HG03108 (cell line): Measurements from ENCODE around the gene BPIFA1.

Experiments used
- ATAC-seq: cut with Tn5 transposase; IDR thresholded peaks from one replicate; pipeline ENCODE4 v1.9.1; 2021; ENCODE audit warnings: moderate library complexity; ENCODE audit not compliant: unreplicated experiment

The BPIFA1 gene

GRCh38 chr20:33235696-33236095 is at the start of gene BPIFA1:
BPIFA1 (plus strand) TSS chr20:33235996; CDS start chr20:33237712, 1,716 bp downstream.
- ATAC-seq = no peak

- ATAC-seq = no peak
Observed at GRCh38 chr20:33187491-33187890, 48.3 kb upstream of the BPIFA1 start.

GRCh38 chr20:33188421-33188820 is 47.4 kb upstream of the BPIFA1 start:
- ATAC-seq = no peak

- no peak for ATAC-seq
Observed at GRCh38 chr20:33191484-33191883, 44.3 kb upstream of the BPIFA1 start.

- no peak for ATAC-seq
Observed at GRCh38 chr20:33191955-33192354, 43.8 kb upstream of the BPIFA1 start.

DNA sequence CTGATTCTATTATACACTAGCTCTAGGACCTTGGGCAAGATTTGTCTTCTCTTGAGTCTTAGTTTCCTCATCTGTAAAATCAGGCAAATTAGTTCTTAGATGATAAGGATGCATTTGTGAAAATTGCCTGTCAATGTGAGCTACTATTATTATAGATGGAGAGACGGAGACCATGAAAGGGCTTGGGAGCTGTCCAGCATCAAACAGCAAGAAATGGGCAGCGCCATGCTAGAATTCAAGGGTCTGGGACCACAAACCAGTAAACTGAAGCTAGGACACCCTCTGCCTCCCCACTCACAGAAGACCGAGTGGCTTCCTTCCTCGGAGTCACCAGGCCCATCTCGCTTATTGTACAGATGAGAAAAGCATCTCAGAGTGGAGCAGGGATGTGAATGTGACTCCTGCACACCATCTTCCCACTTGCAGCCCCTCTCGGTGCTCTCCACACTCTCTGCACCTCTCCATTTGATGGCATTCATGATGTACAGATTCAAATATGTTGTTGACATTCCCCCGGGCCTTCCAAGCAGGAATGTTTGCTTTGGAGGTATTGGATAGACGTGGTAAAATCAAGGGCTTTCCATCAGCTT is 42.8 kb upstream of the BPIFA1 start:
- no peak for ATAC-seq

DNA sequence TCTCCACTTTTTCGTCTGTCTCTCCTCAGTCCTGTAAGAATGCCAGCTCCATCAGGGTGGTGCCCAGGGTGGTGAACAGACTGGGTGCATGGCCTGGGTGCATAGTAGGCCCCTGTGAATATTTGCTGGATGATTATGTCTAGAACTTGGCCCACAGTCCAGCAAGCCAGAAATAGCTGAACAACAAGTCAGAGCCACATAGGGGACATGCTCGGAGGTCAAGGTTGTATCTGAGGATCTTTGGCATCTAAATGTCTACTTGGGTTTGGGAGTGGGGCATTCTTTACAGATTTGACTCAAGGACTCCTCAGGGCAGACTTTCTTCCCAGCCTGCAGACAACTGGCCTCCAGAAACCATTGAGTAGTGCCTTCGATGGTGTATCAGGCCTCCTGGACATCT is 36.8 kb upstream of the BPIFA1 start:
- ATAC-seq = no peak

DNA sequence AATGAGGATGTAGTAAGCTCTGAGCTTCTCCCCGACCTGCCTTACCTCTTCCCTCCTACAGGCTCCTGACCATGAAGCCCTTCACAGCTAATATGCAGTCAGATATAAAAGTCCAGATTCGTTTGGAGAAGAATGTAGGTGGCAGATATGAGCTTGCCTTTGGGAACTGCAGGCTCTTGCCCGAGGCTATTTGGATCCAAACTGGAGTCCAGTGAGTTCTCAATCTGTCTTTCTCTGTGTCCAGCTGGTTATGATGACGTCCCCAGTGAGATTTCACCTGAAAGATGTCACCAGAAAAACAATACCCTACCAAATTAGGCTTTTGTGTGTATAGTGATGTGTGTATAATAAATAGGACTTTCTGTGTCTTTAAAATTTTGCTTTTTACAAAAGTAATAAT is 33.3 kb upstream of the BPIFA1 start:
- ATAC-seq = no peak

DNA sequence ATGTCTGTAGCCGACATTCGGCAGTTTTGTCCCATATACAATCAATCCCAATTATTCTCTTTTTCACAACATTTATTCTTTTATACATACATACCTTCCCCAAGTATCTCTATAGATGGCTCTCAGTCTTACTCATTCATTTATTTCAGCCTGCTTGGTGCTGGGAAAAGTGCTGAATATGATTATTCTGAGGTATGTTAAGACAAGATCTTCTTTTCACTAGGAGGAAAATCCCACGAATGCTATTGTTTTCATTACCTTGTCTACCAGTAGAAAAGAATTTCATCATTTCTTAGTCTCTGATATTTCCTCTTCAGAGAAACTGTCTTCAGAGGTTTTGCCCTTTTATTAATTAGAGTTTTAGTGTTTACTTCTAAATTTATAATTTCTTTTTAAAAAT is 32.4 kb upstream of the BPIFA1 start:
- no peak for ATAC-seq

DNA sequence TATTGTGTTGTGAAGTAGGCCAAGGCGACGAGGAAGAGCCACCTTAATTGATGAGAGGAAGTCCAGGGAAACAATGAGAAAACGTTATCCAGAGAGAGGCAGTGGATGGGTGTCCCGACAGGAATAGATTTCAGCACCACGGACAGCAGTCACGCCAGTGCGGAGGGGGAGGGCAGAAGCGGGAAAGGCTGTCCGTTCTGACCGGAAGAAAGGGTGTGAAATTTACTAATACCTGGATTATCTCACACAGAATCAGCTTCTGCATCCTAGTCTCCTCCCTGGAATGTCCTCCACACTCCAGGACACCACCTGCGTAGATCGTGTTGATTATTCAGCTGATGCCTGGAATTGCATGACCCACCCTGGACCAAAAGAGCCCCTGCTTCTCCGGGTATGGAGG is 26.0 kb upstream of the BPIFA1 start:
- no peak for ATAC-seq

DNA sequence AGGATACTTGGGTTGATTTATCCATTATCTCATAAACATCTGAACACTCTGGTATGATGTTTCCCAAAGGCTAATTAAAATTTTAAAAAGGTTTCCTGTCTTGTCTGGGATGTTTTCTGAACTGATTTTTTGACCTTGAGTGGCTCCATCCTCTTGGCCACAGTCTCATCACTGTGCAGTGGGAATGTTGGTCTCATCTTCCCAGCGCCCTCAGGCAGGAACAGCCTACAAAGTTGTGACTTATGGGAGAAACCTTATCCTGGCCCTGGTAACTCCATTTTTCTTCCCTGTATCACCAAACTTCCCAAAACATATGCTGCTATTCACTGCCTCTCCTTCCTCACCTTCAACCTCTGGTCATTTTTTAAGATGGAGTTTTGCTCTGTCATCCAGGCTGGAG is 25.4 kb upstream of the BPIFA1 start:
- ATAC-seq = no peak

GRCh38 chr20:33211817-33212424 is 23.9 kb upstream of the BPIFA1 start:
- ATAC-seq = no peak

GRCh38 chr20:33217052-33217451 is 18.7 kb upstream of the BPIFA1 start, which contains the start of gene BPIFA3:
BPIFA3 (plus strand) TSS chr20:33217352; CDS start chr20:33217537, 185 bp downstream.
- no peak for ATAC-seq

- ATAC-seq = no peak
Observed at GRCh38 chr20:33224399-33224798, 11.4 kb upstream of the BPIFA1 start.

DNA sequence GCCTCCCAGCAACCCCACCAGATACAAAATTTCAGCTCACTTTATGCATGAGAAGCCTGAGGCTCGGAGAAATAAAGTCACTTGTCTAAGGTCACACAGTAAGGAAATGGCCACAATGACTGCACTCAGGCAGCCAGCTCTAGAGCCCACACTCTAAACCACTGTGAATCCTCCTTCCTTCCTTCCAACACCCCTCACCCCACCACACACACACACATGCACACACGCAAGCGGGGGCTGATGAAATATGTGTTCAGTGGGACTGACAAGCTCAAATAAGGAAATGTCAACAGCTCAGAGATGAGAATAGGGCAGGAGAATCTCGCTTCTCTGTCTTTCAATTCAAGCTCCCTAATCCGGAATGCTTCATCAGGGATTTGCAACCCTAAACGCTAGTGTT is 6.0 kb upstream of the BPIFA1 start:
- ATAC-seq = no peak

- no peak for ATAC-seq
Observed at GRCh38 chr20:33231237-33231636, 4.6 kb upstream of the BPIFA1 start.

DNA sequence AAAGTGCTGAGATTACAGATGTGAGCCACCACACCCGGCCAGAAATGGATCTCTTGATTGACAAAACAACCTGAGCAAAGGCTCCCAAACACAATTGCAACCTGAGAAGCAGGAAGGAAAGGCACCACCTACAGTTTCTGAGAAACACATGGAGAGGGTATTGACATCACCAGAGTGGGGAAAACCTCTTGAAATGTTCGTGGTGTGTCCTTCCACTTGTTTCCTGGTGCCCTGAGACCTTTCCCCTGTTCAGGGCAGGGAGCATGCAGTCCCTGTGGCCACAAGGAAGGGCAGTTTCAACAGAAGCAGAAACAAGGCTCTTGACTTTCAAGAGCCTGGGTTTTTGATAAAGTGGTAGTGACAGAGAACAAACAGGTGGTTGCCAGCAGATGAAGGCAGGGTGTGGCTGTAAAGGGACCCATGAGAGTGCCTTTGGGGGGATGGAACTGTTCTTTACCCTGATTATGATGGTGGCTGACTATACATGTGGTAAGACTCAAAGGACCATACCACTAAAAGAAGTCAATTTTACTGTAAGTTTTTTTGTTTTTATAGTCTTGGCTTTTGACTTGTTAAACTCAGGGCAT is 3.2 kb upstream of the BPIFA1 start:
- no peak for ATAC-seq

- ATAC-seq = no peak
Observed at GRCh38 chr20:33233129-33233774, 2.5 kb upstream of the BPIFA1 start.

GRCh38 chr20:33234050-33234449 is 1.7 kb upstream of the BPIFA1 start:
- no peak for ATAC-seq

GRCh38 chr20:33236351-33236750 is 555 bp downstream of the BPIFA1 start:
- ATAC-seq = no peak

- no peak for ATAC-seq
Observed at GRCh38 chr20:33237989-33238388, 2.2 kb downstream of the BPIFA1 start.

DNA sequence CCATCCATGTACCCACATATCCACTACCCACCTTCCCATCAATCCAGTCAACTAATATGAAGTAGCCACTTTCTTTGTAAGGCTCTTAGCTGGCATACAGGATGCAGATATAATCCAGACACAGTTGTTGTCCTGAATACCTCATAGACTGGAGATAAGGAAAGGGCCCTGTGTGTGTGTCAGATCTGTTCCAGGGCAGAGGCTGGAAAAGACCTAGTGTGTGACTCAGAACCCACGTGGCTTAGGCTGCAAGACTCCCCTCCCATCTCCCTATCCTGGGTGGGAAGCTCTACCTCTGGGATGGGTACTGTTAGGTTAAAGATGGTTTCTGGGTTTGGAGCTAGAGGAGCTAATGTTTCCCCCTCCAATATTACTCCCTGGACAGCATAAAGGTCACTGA is 3.6 kb downstream of the BPIFA1 start:
- ATAC-seq = no peak
